SU-DHL-6 (cell line): ENCODE data around the gene FAM98B.

Source experiments
- H2AFZ ChIP-seq: fragments of 200-600 bp; sonication (generic); 2 replicates; pipeline ENCODE4 v1.6.1; 2014; ENCODE audit warnings: low read depth, mild to moderate bottlenecking, moderate library complexity, mixed read lengths, antibody characterized with exemption, low read length; ENCODE audit not compliant: severe bottlenecking
- H3F3A ChIP-seq: fragments of 200-600 bp; shearing (Covaris generic); 2 replicates; pipeline ENCODE4 v1.6.0; 2016; ENCODE audit warnings: antibody characterized with exemption, mild to moderate bottlenecking; ENCODE audit not compliant: insufficient read depth
- H3K27ac ChIP-seq: fragments of 200-600 bp; sonication (generic); 2 replicates; pipeline ENCODE4 v1.5.1; 2016; ENCODE audit warnings: low read depth, mild to moderate bottlenecking, low read length, moderate library complexity, mixed read lengths
- H3K27me3 ChIP-seq: fragments of 200-600 bp; sonication (generic), shearing (Covaris generic); 2 replicates; pipeline ENCODE4 v1.6.0; 2014; ENCODE audit warnings: mild to moderate bottlenecking, low read length
- H3K36me3 ChIP-seq: fragments of 200-600 bp; sonication (generic); 2 replicates; pipeline ENCODE4 v1.6.1; 2014; ENCODE audit warnings: mild to moderate bottlenecking, low read length, mixed read lengths
- H3K4me2 ChIP-seq: fragments of 300-600, 200-600 bp; shearing (Covaris generic), sonication (generic); 2 replicates; pipeline ENCODE4 v1.6.0; 2014; ENCODE audit warnings: low read length, low read depth, mild to moderate bottlenecking; ENCODE audit not compliant: poor library complexity, severe bottlenecking
- H3K4me3 ChIP-seq: fragments of 200-600 bp; sonication (generic); 2 replicates; pipeline ENCODE4 v1.5.1; 2014; ENCODE audit warnings: antibody characterized with exemption, low read length, mild to moderate bottlenecking, mixed read lengths; ENCODE audit not compliant: insufficient read depth, poor library complexity, severe bottlenecking
- H3K79me2 ChIP-seq: fragments of 200-600 bp; sonication (generic); 2 replicates; pipeline ENCODE4 v1.6.1; 2014; ENCODE audit warnings: mild to moderate bottlenecking, low read length, moderate library complexity; ENCODE audit not compliant: insufficient read depth
- H3K9ac ChIP-seq: fragments of 200-600 bp; sonication (generic); 2 replicates; pipeline ENCODE4 v1.7.0; 2014; ENCODE audit warnings: mild to moderate bottlenecking, low read length
- H3K9me2 ChIP-seq: fragments of 200-600 bp; sonication (generic); replicated peaks from 2 replicates; pipeline ENCODE4 v1.6.1; 2014; ENCODE audit warnings: low read length; ENCODE audit not compliant: insufficient read depth
- H3K9me3 ChIP-seq: fragments of 200-600 bp; sonication (generic); 2 replicates; pipeline ENCODE4 v1.6.1; 2014; ENCODE audit warnings: low read length, mixed read lengths; ENCODE audit not compliant: insufficient read depth
- H4K20me1 ChIP-seq: fragments of 200-600 bp; sonication (generic); 2 replicates; pipeline ENCODE4 v1.6.1; 2014; ENCODE audit warnings: low read depth, mild to moderate bottlenecking, antibody characterized with exemption, low read length, moderate library complexity, mixed read lengths
- EZH2phosphoT487 ChIP-seq: fragments of 200-600 bp; sonication (generic), shearing (Covaris generic); conservative IDR thresholded peaks from 2 replicates; pipeline ENCODE4 v1.6.1; 2018; ENCODE audit warnings: mild to moderate bottlenecking, antibody characterized with exemption, low read length, moderate library complexity, mixed read lengths
- TF ChIP-seq, protein P1 (sequence below): fragments of 200-600 bp; sonication (generic); IDR thresholded peaks from one replicate; pipeline ENCODE4 v1.5.1; 2017; ENCODE audit warnings: antibody characterized with exemption, mild to moderate bottlenecking, low read length, moderate library complexity; ENCODE audit not compliant: insufficient read depth, poor library complexity, severe bottlenecking

The FAM98B gene

DNA sequence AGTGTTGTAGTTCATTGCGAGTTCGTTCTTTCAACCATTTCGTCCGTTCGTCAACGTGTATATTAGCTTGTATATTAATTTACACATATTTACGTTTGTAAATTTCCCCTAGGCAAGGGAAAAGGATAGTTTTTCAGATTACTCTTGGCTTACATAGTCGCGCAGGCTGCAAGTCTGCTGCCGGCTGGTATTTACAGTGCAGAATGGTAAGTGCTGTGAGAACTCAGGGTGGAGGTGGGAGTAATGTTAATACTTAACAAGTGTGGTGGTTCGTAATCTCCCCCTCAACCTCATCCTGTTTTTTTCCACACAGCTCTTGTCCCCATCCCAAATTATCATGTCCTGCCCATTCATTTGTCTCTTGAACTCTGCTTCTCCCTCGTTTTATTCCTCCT lies 766 bp downstream of the FAM98B start:
- Histone ChIP-seq H3K9me3 (no peaks in the 10 kb centered on the region), H3K9ac (peak overlapping the region; percentile 82), H3K4me3 (peak overlapping the region; percentile 82), H2AFZ (peak overlapping the region; percentile 95), H3K4me2 (peak overlapping the region; percentile 69), H4K20me1 (peaks cover 6% of the 10 kb centered on the region; the same call in 1 of the 2 replicates), H3K27me3 (no peaks in the 10 kb centered on the region), H3K36me3 (no peaks in the 10 kb centered on the region), H3K27ac (peak overlapping the region; percentile 60), H3K79me2 (peaks cover 56% of the 10 kb centered on the region), H3F3A (no peaks in the 10 kb centered on the region), H3K9me2 (no peaks in the 10 kb centered on the region)
- TF ChIP-seq, protein P1, sequence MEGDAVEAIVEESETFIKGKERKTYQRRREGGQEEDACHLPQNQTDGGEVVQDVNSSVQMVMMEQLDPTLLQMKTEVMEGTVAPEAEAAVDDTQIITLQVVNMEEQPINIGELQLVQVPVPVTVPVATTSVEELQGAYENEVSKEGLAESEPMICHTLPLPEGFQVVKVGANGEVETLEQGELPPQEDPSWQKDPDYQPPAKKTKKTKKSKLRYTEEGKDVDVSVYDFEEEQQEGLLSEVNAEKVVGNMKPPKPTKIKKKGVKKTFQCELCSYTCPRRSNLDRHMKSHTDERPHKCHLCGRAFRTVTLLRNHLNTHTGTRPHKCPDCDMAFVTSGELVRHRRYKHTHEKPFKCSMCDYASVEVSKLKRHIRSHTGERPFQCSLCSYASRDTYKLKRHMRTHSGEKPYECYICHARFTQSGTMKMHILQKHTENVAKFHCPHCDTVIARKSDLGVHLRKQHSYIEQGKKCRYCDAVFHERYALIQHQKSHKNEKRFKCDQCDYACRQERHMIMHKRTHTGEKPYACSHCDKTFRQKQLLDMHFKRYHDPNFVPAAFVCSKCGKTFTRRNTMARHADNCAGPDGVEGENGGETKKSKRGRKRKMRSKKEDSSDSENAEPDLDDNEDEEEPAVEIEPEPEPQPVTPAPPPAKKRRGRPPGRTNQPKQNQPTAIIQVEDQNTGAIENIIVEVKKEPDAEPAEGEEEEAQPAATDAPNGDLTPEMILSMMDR, result no peak
- TF ChIP-seq EZH2phosphoT487, result no peak

DNA sequence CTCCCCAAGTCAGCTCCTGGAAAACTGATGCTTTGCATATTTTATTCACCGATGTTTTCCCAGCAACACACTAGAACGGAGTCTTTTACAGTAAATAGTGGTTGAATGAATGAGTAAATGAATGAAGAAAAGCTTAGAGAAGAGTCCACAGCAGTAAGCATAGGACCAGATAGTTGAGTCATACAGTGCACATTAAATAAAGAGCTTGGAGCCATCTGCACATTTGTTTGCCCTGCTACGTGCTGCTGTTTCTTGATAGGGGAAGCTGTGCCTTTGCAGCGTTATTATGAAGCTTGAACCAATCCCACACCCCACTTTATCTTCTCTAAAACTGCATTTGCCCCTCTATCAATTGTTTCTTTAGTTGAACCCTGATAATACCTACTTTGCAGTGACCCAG lies 1.2 kb downstream of the FAM98B start:
- peak overlapping the region; percentile 82 for H3K4me3 ChIP-seq
- no peaks in the 10 kb centered on the region for H3K9me2 ChIP-seq
- H3K9me3 ChIP-seq, result no peaks in the 10 kb centered on the region
- H3K27ac ChIP-seq, result no peak overlapping the region
- H3K27me3 ChIP-seq, result no peaks in the 10 kb centered on the region
- peaks cover 6% of the 10 kb centered on the region; the same call in 1 of the 2 replicates for H4K20me1 ChIP-seq
- peaks cover 60% of the 10 kb centered on the region for H3K79me2 ChIP-seq
- no peak for TF ChIP-seq EZH2phosphoT487
- TF ChIP-seq, protein P1, result no peak
- no peaks in the 10 kb centered on the region for H3F3A ChIP-seq
- H3K9ac ChIP-seq, result peak overlapping the region; percentile 82
- H3K36me3 ChIP-seq, result no peaks in the 10 kb centered on the region
- peak overlapping the region; percentile 69 for H3K4me2 ChIP-seq
- H2AFZ ChIP-seq, result no peak overlapping the region

DNA sequence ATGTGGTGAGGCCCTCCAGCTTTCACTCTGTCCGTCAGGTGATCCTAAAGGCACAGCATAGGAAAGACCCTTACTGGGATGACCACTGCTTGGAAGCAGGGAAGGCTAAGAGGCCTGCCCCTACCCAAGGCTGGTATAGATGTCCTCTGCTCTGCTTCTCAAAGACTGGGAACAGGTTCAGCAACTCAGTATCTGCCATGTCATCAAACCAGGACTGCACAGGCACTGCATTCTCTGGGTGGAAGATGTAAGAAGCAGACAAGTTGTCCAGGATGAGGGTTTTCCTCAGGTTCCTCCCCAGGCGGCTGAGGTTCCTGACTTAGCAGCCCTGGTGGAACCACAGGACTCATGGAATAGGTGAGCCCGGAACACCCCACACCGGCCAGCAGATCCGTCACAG lies 4.7 kb downstream of the FAM98B start:
- H3K4me2 ChIP-seq, result no peak overlapping the region
- no peaks in the 10 kb centered on the region for H3K27me3 ChIP-seq
- H3K9ac ChIP-seq, result no peak overlapping the region
- H3F3A ChIP-seq, result no peaks in the 10 kb centered on the region
- no peaks in the 10 kb centered on the region for H3K9me2 ChIP-seq
- no peak overlapping the region for H3K27ac ChIP-seq
- peaks cover 93% of the 10 kb centered on the region for H3K79me2 ChIP-seq
- TF ChIP-seq, protein P1, result no peak
- TF ChIP-seq EZH2phosphoT487, result no peak
- no peak overlapping the region for H2AFZ ChIP-seq
- H3K4me3 ChIP-seq, result no peak overlapping the region
- no peaks in the 10 kb centered on the region for H3K9me3 ChIP-seq
- peaks cover 14% of the 10 kb centered on the region; the same call in 1 of the 2 replicates for H4K20me1 ChIP-seq
- no peaks in the 10 kb centered on the region for H3K36me3 ChIP-seq

DNA sequence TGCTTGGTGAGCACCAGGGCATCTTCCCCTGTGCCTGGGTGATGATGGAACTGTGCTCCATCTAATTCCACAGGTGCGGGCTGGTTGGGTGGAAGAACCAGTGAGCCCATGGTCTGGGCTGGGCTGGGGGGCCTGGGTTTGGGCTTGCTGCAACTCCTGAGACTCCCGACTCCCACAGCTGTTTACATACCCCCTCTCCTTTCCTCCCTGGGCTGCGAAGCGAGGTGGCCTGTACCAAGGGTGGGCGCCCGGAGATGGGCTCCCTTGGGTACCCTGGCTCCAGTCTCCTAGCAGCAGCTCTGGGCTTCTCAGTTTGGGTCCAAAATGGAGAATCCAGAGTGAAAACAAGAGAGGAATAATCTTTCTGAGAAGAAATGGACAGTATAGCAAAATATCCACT lies 5.6 kb downstream of the FAM98B start:
- Histone ChIP-seq H3K9me3 (no peaks in the 10 kb centered on the region), H3F3A (no peaks in the 10 kb centered on the region), H3K79me2 (peaks cover 96% of the 10 kb centered on the region), H3K9me2 (no peaks in the 10 kb centered on the region), H3K9ac (no peak overlapping the region), H3K4me2 (no peak overlapping the region), H4K20me1 (peaks cover 14% of the 10 kb centered on the region; the same call in 1 of the 2 replicates), H2AFZ (no peak overlapping the region), H3K27me3 (no peaks in the 10 kb centered on the region), H3K27ac (no peak overlapping the region), H3K36me3 (no peaks in the 10 kb centered on the region), H3K4me3 (no peak overlapping the region)
- TF ChIP-seq, protein P1, result no peak
